Sigmoid colon (tissue), 7 donors: ENCODE measurements around the gene DYSF. TPM values are rescaled to one million over a fixed set of nuclear protein-coding genes. Genes with fewer than 3 reads are reported as not detected.

Experiments used
- DNase-seq: peaks from one replicate; pipeline ENCODE4 v3.0.0-alpha.2; 2019
- H3K27ac ChIP-seq, 4 donors: fragments of 200-600 bp; sonication (generic); one replicate each; pipeline ENCODE4 v1.5.1; 2016 to 2019; ENCODE audit warnings: mild to moderate bottlenecking in 1 of 4
- H3K27me3 ChIP-seq, 3 donors: fragments of 200-600 bp; sonication (generic); one replicate each; pipeline ENCODE4 v1.5.1; 2019; ENCODE audit warnings: mild to moderate bottlenecking in 1 of 3
- H3K36me3 ChIP-seq, 4 donors: fragments of 200-600 bp; sonication (generic); one replicate each; pipeline ENCODE4 v1.5.1; 2016 to 2019
- H3K4me1 ChIP-seq, 4 donors: fragments of 200-600 bp; sonication (generic); one replicate each; pipeline ENCODE4 v1.5.1; 2017 to 2019
- H3K4me3 ChIP-seq, 4 donors: fragments of 200-600 bp; sonication (generic); one replicate each; pipeline ENCODE4 v1.5.1; 2017 to 2019; ENCODE audit warnings: mild to moderate bottlenecking in 2 of 4, moderate library complexity in 1 of 4
- H3K9me3 ChIP-seq, 4 donors: fragments of 200-600 bp in 3 of 4; sonication (generic) in 3 of 4; one replicate each; pipeline versions ENCODE4 v1.5.1 to v1.6.1; 2013 to 2019
- EP300 ChIP-seq, 4 donors: sonication (generic); formaldehyde crosslinking; IDR thresholded peaks; one replicate each; pipeline ENCODE4 v1.6.1; 2017; ENCODE audit warnings: antibody characterized with exemption in 4 of 4
- POLR2A ChIP-seq, 2 donors: fragments of 450-650 bp; IDR thresholded peaks; one replicate each; pipeline ENCODE4 v1.6.1; 2016; ENCODE audit warnings: antibody characterized with exemption in 2 of 2, mild to moderate bottlenecking in 2 of 2, moderate library complexity in 2 of 2
- POLR2AphosphoS5 ChIP-seq, 4 donors: sonication (generic); formaldehyde crosslinking; IDR thresholded peaks; one replicate each; pipeline ENCODE4 v1.6.1; 2017; ENCODE audit warnings: antibody characterized with exemption in 4 of 4
- WGBS, 2 donors: extraction: QIAGEN DNeasy Blood & Tissue Kit; methylation state at CpG; one replicate each; pipeline ENCODE4 v1.1.7; 2013; 5-methylcytosine and 5-hydroxymethylcytosine counted together
- intact Hi-C: fragments of 100-400 bp; cut with DNase I; formaldehyde crosslinking; loops from one replicate; pipeline ENCODE4 v1.15.1; 2023
- polyA plus RNA-seq, 3 donors: library from polyadenylated mRNA; stranded (reverse); fragments of 200-250 nt; gene quantifications; one replicate each; pipeline ENCODE4 v1.2.3, GENCODE V29; 2013
- total RNA-seq, 4 donors: library from RNA; depleted of rRNA; stranded (reverse); fragments of >200 nt; gene quantifications; one replicate each; pipeline ENCODE4 v1.1.0, GENCODE V29; 2016
- TF ChIP-seq, protein P1 (sequence below), 4 experiments: fragments of 450-650 bp in 3 of 4; fragments of 200-600 bp in 1 of 4; IDR thresholded peaks; one replicate each; pipeline ENCODE4 v1.5.1; 2016 to 2019; ENCODE audit warnings: antibody characterized with exemption in 4 of 4, mild to moderate bottlenecking in 3 of 4, moderate library complexity in 2 of 4
- donor health status: healthy with polysubstance abuse.
- donor health status: Bipolar disorder and iron deficiency.
- donor health status: healthy.

Gene DYSF
- total and polyA plus RNA-seq, 7 donors, result 1.6 to 49.6 (median 12.5) TPM

DNA sequence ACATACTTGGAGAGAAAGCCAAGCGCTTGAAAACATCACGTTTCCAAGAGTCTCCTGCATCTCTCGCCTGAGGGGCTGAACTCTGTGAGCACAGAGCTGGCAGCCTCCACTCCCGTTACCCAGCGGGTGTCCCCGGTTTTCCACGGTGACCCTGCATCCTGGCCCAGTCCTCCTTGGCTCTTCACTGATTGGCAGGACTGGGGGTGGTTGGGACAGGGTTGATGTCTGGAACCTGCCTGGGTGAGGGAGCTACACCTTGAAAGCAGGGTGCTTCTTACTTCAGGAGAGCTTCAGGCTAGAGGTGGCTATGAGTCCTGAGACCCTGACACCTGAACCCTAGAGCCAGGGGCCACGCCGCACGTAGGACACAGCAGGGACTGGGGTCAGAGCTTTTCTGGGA is 234.1 kb downstream of the DYSF start:
- WGBS, 2 donors, result 92 to 94% methylated on average over 10 of the region's 10 CpGs
- no peaks in the 10 kb centered on the region for H3K9me3 ChIP-seq
- H3K36me3 ChIP-seq, result peaks cover 0 to 17% (median 5%) of the 10 kb centered on the region in 4 donors
- H3K4me1 ChIP-seq, result no peaks in the 10 kb centered on the region
- intact Hi-C loops, result no loop called here
- TF ChIP-seq EP300 (IDR thresholded peaks at IDR 0.05), result no peak
- TF ChIP-seq POLR2AphosphoS5 (IDR thresholded peaks at IDR 0.05), result no peak
- TF ChIP-seq, protein P1, sequence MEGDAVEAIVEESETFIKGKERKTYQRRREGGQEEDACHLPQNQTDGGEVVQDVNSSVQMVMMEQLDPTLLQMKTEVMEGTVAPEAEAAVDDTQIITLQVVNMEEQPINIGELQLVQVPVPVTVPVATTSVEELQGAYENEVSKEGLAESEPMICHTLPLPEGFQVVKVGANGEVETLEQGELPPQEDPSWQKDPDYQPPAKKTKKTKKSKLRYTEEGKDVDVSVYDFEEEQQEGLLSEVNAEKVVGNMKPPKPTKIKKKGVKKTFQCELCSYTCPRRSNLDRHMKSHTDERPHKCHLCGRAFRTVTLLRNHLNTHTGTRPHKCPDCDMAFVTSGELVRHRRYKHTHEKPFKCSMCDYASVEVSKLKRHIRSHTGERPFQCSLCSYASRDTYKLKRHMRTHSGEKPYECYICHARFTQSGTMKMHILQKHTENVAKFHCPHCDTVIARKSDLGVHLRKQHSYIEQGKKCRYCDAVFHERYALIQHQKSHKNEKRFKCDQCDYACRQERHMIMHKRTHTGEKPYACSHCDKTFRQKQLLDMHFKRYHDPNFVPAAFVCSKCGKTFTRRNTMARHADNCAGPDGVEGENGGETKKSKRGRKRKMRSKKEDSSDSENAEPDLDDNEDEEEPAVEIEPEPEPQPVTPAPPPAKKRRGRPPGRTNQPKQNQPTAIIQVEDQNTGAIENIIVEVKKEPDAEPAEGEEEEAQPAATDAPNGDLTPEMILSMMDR (IDR thresholded peaks at IDR 0.05), result no peak
- TF ChIP-seq POLR2A (IDR thresholded peaks at IDR 0.05), result no peak
- no peaks in the 10 kb centered on the region for H3K27me3 ChIP-seq
- DNase-seq, result peak; percentile 48
- H3K4me3 ChIP-seq, result no peak overlapping the region
- no peak overlapping the region for H3K27ac ChIP-seq

DNA sequence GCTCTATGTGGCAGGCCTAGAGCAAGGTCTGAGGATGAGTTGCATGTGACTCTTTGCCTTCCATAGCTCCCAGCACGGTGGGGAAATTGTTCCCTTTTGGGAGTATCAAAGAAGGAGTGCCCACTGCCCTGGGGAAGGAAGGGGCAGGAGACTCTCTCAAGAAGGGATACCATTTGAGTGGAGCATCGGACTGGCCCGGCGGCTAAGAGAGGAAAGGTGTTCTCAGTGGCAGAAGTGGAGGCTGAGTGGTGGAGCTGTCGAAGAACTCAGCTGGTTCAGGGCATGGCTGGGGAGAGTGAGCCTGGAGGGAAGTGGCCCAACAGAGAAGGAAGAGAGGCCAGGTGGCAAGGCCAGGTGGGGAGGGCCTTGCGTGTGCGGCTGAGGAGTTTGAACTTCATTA is 235.2 kb downstream of the DYSF start:
- no peak overlapping the region for H3K4me3 ChIP-seq
- TF ChIP-seq, protein P1 (IDR thresholded peaks at IDR 0.05), result no peak
- TF ChIP-seq POLR2AphosphoS5 (IDR thresholded peaks at IDR 0.05) (no peak), POLR2A (IDR thresholded peaks at IDR 0.05) (no peak), EP300 (IDR thresholded peaks at IDR 0.05) (no peak)
- no peaks in the 10 kb centered on the region for H3K27me3 ChIP-seq
- no peaks in the 10 kb centered on the region for H3K4me1 ChIP-seq
- intact Hi-C loops, result no loop called here
- no peaks in the 10 kb centered on the region for H3K9me3 ChIP-seq
- 90 to 94% methylated on average over 7 of the region's 7 CpGs for whole genome bisulfite sequencing, 2 donors
- no peak for DNase-seq
- no peak overlapping the region for H3K27ac ChIP-seq
- peaks cover 0 to 9% (median 2%) of the 10 kb centered on the region in 4 donors for H3K36me3 ChIP-seq

DNA sequence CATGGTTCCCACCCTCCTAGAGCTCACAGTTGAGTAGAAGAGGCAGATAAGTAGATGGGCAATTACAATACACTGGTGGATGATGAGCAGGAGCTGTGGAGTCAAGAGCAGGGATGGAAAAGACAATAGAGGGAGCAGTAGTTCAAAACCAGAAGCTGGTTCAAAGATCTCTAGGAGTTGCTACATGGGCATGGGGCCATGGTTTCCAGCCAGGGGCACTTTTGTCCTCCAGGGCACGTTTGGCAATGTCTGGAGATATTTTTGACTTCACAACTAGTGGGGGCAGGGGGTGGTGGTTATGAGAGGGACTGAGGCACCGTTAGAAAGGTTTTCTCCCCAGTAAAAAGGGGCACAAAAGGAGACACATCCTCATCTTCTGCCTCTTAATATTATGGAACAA is 236.0 kb downstream of the DYSF start:
- Histone ChIP-seq H3K27me3 (no peaks in the 10 kb centered on the region), H3K4me3 (no peak overlapping the region), H3K9me3 (no peaks in the 10 kb centered on the region), H3K36me3 (peaks cover 0 to 8% (median 2%) of the 10 kb centered on the region in 4 donors), H3K27ac (no peak overlapping the region), H3K4me1 (no peaks in the 10 kb centered on the region)
- intact Hi-C loops, result no loop called here
- WGBS, 2 donors, result 67 to 80% methylated on average over 2 of the region's 2 CpGs
- no peak for DNase-seq
- TF ChIP-seq POLR2A (IDR thresholded peaks at IDR 0.05) (no peak), EP300 (IDR thresholded peaks at IDR 0.05) (no peak), POLR2AphosphoS5 (IDR thresholded peaks at IDR 0.05) (no peak)
- TF ChIP-seq, protein P1 (IDR thresholded peaks at IDR 0.05), result no peak

DNA sequence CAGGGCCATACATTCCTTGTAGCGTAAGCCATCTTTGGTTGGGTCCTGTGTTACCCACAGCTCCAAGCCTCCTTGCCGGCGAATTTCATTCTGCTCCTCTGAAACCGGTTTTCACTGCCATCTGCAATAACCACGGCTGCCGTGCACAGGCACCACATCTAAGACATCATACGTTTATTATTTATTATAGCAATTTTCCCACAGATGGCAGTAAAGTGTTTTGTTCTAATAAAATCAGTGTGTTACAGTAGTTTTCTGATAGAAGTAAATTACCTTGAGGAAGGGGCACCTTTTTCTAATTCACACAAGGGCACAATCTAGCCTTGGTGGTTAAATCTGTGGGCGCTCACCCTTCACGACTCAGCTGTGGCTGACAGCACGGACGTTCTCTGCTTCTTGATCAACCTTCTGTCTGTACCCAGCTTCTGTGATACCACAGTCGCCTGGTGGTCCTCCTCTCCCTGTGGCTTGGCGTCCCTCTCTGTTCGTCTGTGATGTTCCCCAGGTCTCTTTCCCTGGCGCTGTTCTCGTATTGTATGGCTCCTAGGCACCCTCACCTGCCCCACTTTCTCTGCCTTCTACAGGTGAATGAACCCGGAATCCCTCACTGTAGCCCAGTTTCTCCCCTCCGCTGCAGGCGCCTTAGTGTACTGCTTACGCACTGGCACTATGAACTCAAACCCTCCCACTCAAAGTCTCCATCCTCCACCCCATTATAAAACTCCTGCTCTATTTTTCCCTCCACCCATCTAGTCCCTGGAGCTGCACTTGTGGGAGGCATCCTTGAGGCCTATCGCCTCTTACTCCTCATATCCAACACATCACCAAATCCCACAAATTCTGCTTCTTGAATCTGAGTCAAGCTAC is 236.8 kb downstream of the DYSF start:
- peaks cover 0 to 8% (median 2%) of the 10 kb centered on the region in 4 donors for H3K36me3 ChIP-seq
- no peaks in the 10 kb centered on the region for H3K9me3 ChIP-seq
- H3K4me3 ChIP-seq, result no peak overlapping the region
- 90 to 91% methylated on average over 21 of the region's 21 CpGs for WGBS, 2 donors
- no peak overlapping the region for H3K27ac ChIP-seq
- DNase-seq, result peak; percentile 44
- H3K4me1 ChIP-seq, result no peaks in the 10 kb centered on the region
- intact Hi-C loops, result no loop called here
- TF ChIP-seq EP300 (IDR thresholded peaks at IDR 0.05), result no peak
- TF ChIP-seq, protein P1 (IDR thresholded peaks at IDR 0.05), result no peak
- no peak for TF ChIP-seq POLR2A (IDR thresholded peaks at IDR 0.05)
- TF ChIP-seq POLR2AphosphoS5 (IDR thresholded peaks at IDR 0.05), result no peak
- no peaks in the 10 kb centered on the region for H3K27me3 ChIP-seq
